Activated CD4-positive, alpha-beta T cell treated with anti-CD3 and anti-CD28 coated beads, Interleukin-2, amount 10 ng/mL, durations not matched to agents 7 days and 5 days (primary cell): ENCODE results near the gene SPRING1. TPM values are rescaled to one million over a fixed set of nuclear protein-coding genes. Genes with fewer than 3 reads are reported as not detected.

Experiments used
- CTCF ChIA-PET: fragments of 350-600 bp; sonication (Branson Sonifier 250); formaldehyde crosslinking; loops from one replicate; lab custom pipeline; 2021; ENCODE audit warnings: antibody characterized with exemption; lab: Charles Lee
- POLR2A ChIA-PET: fragments of 350-600 bp; sonication (Branson Sonifier 250); formaldehyde crosslinking; loops from one replicate; lab custom pipeline; 2021; ENCODE audit warnings: antibody characterized with exemption; lab: Charles Lee
- DNase-seq: peaks from one replicate; pipeline ENCODE4 v3.0.0-alpha.2; 2020
- H3K27ac Mint-ChIP-seq: one replicate; pipeline ENCODE4 v1.8.0; 2021; ENCODE audit warnings: mild to moderate bottlenecking, moderate library complexity, mixed read lengths
- H3K27me3 Mint-ChIP-seq: one replicate; pipeline ENCODE4 v1.8.0; 2021; ENCODE audit warnings: mixed read lengths
- H3K36me3 Mint-ChIP-seq: one replicate; pipeline ENCODE4 v1.8.0; 2021; ENCODE audit warnings: low read depth, mixed read lengths
- H3K4me1 Mint-ChIP-seq: one replicate; pipeline ENCODE4 v1.8.0; 2021; ENCODE audit warnings: mixed read lengths
- H3K4me3 Mint-ChIP-seq: one replicate; pipeline ENCODE4 v1.8.0; 2021; ENCODE audit warnings: mild to moderate bottlenecking, moderate library complexity, mixed read lengths
- H3K9me3 Mint-ChIP-seq: one replicate; pipeline ENCODE4 v1.8.0; 2021; ENCODE audit warnings: mixed read lengths
- total RNA-seq, 2 experiments: library from RNA; stranded (reverse); gene quantifications; one replicate each; pipeline ENCODE4 v1.2.3, GENCODE V29; 2021

Gene SPRING1
- total RNA-seq, 2 experiments from 2014 or later: 28.8 to 31.7 TPM

DNA sequence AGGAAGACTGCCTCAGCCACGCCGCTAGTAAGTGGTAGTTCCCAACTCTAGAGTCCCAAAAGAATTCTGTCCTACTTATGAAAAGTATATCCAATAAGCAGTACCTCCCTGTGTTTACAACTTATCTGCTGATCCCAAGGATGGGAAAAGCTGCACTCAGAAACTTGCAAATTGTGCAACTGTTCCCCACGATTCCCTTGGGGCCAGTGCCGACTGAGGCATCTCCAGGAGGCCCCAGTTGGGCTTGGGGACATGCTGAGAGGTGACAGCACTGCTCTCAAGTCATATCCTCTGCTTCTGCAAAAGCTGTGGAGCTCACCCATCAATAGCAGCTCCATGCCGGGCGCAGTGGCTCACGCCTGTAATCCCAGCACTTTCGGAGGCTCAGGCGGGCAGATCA lies 23.7 kb downstream of the SPRING1 start:
- POLR2A ChIA-PET: no interaction called here
- DNase-seq: no peak
- Mint-ChIP-seq H3K4me3 (no peak overlapping the region), H3K9me3 (no peaks in the 10 kb centered on the region), H3K36me3 (peaks cover 13% of the 10 kb centered on the region), H3K27ac (no peak overlapping the region), H3K4me1 (peaks cover 5% of the 10 kb centered on the region), H3K27me3 (peaks cover 7% of the 10 kb centered on the region)
- CTCF ChIA-PET: interaction anchor here (0.6 to 1.9 kb wide), 3 partner anchors 11 to 417 kb away, joined by 3 to 6 read pairs (median 4); no protein-coding TSS in a partner anchor

DNA sequence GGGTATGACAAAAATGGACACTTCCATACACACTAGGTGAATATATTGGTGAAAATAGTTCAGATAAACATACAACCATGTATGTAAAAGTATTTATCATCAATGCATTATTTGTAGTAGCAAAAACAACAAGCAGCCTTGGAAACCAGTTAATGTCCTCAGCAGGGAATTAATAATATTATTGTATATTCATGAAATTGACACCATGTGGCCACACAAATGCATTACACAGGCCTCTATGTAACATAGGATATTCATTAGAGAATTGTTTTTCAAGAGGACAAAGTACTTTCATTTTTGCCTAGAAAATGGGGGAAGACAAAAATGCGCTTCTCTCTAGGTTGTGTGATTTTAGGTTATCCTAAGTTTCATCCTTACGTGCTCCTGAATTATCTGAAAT lies 24.3 kb downstream of the SPRING1 start:
- CTCF ChIA-PET: interaction anchor here (0.6 to 1.0 kb wide), 2 partner anchors 10 to 348 kb away, joined by 3 to 4 read pairs; no protein-coding TSS in a partner anchor
- DNase-seq: no peak
- peaks cover 13% of the 10 kb centered on the region for H3K27me3 Mint-ChIP-seq
- no peak overlapping the region for H3K4me3 Mint-ChIP-seq
- peaks cover 13% of the 10 kb centered on the region for H3K36me3 Mint-ChIP-seq
- peaks cover 8% of the 10 kb centered on the region for H3K4me1 Mint-ChIP-seq
- POLR2A ChIA-PET: no interaction called here
- no peak overlapping the region for H3K27ac Mint-ChIP-seq
- H3K9me3 Mint-ChIP-seq: no peaks in the 10 kb centered on the region

- no peak for DNase-seq
- peaks cover 14% of the 10 kb centered on the region for H3K27me3 Mint-ChIP-seq
- H3K9me3 Mint-ChIP-seq: no peaks in the 10 kb centered on the region
- peaks cover 9% of the 10 kb centered on the region for H3K4me1 Mint-ChIP-seq
- ChIA-PET CTCF (interaction anchor here (1.0 kb wide), 1 partner anchor 9 kb away, joined by 4 read pairs; no protein-coding TSS in a partner anchor), POLR2A (no interaction called here)
- H3K36me3 Mint-ChIP-seq: peaks cover 11% of the 10 kb centered on the region
- H3K4me3 Mint-ChIP-seq: no peak overlapping the region
- no peak overlapping the region for H3K27ac Mint-ChIP-seq
Measured at GRCh38 chr12:116712458-116713303, 25.2 kb downstream of the SPRING1 start.

GRCh38 chr12:116710370-116711150 lies 27.3 kb downstream of the SPRING1 start:
- POLR2A ChIA-PET: no interaction called here
- CTCF ChIA-PET: interaction anchor here (0.6 to 2.3 kb wide), 2 partner anchors 8 to 595 kb away, joined by 3 to 8 read pairs; no protein-coding TSS in a partner anchor
- DNase-seq: no peak
- no peak overlapping the region for H3K27ac Mint-ChIP-seq
- no peak overlapping the region for H3K4me3 Mint-ChIP-seq
- H3K4me1 Mint-ChIP-seq: peaks cover 9% of the 10 kb centered on the region
- peaks cover 5% of the 10 kb centered on the region for H3K36me3 Mint-ChIP-seq
- H3K9me3 Mint-ChIP-seq: no peaks in the 10 kb centered on the region
- H3K27me3 Mint-ChIP-seq: peaks cover 14% of the 10 kb centered on the region

- H3K9me3 Mint-ChIP-seq: no peaks in the 10 kb centered on the region
- peaks cover 9% of the 10 kb centered on the region for H3K4me1 Mint-ChIP-seq
- no peak for DNase-seq
- H3K4me3 Mint-ChIP-seq: no peak overlapping the region
- peaks cover 5% of the 10 kb centered on the region for H3K36me3 Mint-ChIP-seq
- CTCF ChIA-PET: interaction anchor here (1.3 to 2.3 kb wide), 5 partner anchors 9 to 572 kb away, joined by 3 to 8 read pairs (median 5); no protein-coding TSS in a partner anchor
- peaks cover 14% of the 10 kb centered on the region for H3K27me3 Mint-ChIP-seq
- no peak overlapping the region for H3K27ac Mint-ChIP-seq
- POLR2A ChIA-PET: no interaction called here
Measured at GRCh38 chr12:116709768-116710167, 28.1 kb downstream of the SPRING1 start.

- H3K27ac Mint-ChIP-seq: no peak overlapping the region
- peaks cover 14% of the 10 kb centered on the region for H3K27me3 Mint-ChIP-seq
- ChIA-PET POLR2A (no interaction called here), CTCF (interaction anchor here (0.9 to 2.3 kb wide), 10 partner anchors 10 to 571 kb away, joined by 3 to 8 read pairs (median 4); partner anchors contain the start of genes RNFT2 and SPRING1)
- peaks cover 5% of the 10 kb centered on the region for H3K36me3 Mint-ChIP-seq
- peak; percentile 57 for DNase-seq
- H3K9me3 Mint-ChIP-seq: no peaks in the 10 kb centered on the region
- H3K4me1 Mint-ChIP-seq: peaks cover 9% of the 10 kb centered on the region
- peak overlapping the region; percentile 18 for H3K4me3 Mint-ChIP-seq
Measured at GRCh38 chr12:116708826-116709756, 28.8 kb downstream of the SPRING1 start.

DNA sequence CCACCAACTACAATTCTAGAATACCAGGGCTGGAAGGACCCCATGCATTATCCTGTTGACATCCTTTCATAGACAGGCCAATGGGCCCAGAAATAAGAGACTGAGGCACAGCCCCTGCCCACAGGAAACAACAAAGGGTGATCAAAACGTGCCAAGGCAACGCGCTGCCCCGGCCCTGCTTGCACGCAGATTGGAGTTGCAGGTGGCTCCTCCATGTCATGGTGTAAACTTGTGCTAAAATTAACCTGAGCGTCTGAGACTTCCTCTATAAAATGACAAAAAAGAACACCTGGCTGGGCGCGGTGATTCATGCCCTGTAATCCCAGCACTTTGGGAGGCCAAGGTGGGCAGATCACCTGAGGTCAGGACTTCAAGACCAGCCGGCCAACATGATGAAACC lies 30.1 kb downstream of the SPRING1 start:
- no peaks in the 10 kb centered on the region for H3K9me3 Mint-ChIP-seq
- H3K4me1 Mint-ChIP-seq: peaks cover 11% of the 10 kb centered on the region
- CTCF ChIA-PET: no interaction called here
- no peak overlapping the region for H3K27ac Mint-ChIP-seq
- no peak overlapping the region for H3K4me3 Mint-ChIP-seq
- POLR2A ChIA-PET: no interaction called here
- H3K27me3 Mint-ChIP-seq: peaks cover 15% of the 10 kb centered on the region
- H3K36me3 Mint-ChIP-seq: peaks cover 5% of the 10 kb centered on the region
- DNase-seq: no peak

GRCh38 chr12:116703214-116703795 lies 34.6 kb downstream of the SPRING1 start:
- H3K9me3 Mint-ChIP-seq: no peaks in the 10 kb centered on the region
- ChIA-PET POLR2A (no interaction called here), CTCF (interaction anchor here (0.7 to 1.7 kb wide), 5 partner anchors 10 to 24 kb away, joined by 3 to 6 read pairs (median 4); no protein-coding TSS in a partner anchor)
- no peak overlapping the region for H3K4me3 Mint-ChIP-seq
- no peak overlapping the region for H3K27ac Mint-ChIP-seq
- peaks cover 1% of the 10 kb centered on the region for H3K4me1 Mint-ChIP-seq
- H3K27me3 Mint-ChIP-seq: peaks cover 1% of the 10 kb centered on the region
- H3K36me3 Mint-ChIP-seq: no peaks in the 10 kb centered on the region
- DNase-seq: peak; percentile 76

DNA sequence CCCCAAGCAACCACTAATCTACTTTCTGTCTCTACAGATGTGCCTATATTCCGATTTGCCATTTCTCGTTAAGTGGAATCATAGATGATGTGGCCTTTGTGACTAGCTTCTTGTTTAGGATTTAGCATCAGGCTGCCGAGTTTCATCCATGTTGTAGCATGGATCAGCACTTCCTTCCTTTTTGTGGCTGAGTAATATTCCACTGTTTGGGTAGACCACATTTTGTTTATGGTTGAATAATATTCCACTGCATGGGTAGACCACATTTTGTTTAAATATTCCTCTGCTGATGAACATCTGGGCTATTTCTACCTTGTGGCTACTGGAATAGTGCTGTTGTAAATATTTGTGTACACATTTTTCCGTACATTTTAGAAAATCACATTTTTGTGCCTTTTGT lies 36.4 kb downstream of the SPRING1 start:
- CTCF ChIA-PET: no interaction called here

DNA sequence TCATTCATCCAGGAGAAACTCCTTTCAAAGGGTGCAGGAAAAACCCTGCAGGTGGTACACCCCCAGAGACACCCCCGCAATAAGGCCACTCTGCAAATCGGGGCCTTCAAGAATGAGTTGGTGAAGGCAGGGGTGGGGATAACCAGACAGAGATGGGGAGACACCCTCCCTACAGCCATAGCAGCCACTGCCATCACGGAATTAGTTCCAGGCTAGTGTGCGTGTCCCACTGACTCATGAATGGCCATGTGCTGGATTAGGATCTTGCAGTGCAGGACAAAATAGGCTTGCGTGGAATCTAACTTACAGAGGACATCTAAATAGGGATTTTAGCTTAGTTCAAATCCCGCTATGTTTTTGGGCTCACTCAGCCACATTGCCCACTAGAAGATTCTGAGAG lies 37.8 kb downstream of the SPRING1 start:
- peaks cover 6% of the 10 kb centered on the region for H3K27me3 Mint-ChIP-seq
- H3K27ac Mint-ChIP-seq: no peak overlapping the region
- H3K4me1 Mint-ChIP-seq: peaks cover 4% of the 10 kb centered on the region
- DNase-seq: no peak
- ChIA-PET CTCF (interaction anchor here (0.6 to 1.0 kb wide), 3 partner anchors 8 to 100 kb away, joined by 3 to 4 read pairs (median 4); no protein-coding TSS in a partner anchor), POLR2A (no interaction called here)
- no peaks in the 10 kb centered on the region for H3K9me3 Mint-ChIP-seq
- no peak overlapping the region for H3K4me3 Mint-ChIP-seq
- no peaks in the 10 kb centered on the region for H3K36me3 Mint-ChIP-seq

More for the DNA sequence above, 36.4 kb downstream of the SPRING1 start:
- no peak for DNase-seq
- peaks cover 1% of the 10 kb centered on the region for H3K4me1 Mint-ChIP-seq
- no peaks in the 10 kb centered on the region for H3K36me3 Mint-ChIP-seq
- no peak overlapping the region for H3K4me3 Mint-ChIP-seq
- POLR2A ChIA-PET: no interaction called here
- no peak overlapping the region for H3K27ac Mint-ChIP-seq
- H3K9me3 Mint-ChIP-seq: no peaks in the 10 kb centered on the region
- peaks cover 4% of the 10 kb centered on the region for H3K27me3 Mint-ChIP-seq

DNA sequence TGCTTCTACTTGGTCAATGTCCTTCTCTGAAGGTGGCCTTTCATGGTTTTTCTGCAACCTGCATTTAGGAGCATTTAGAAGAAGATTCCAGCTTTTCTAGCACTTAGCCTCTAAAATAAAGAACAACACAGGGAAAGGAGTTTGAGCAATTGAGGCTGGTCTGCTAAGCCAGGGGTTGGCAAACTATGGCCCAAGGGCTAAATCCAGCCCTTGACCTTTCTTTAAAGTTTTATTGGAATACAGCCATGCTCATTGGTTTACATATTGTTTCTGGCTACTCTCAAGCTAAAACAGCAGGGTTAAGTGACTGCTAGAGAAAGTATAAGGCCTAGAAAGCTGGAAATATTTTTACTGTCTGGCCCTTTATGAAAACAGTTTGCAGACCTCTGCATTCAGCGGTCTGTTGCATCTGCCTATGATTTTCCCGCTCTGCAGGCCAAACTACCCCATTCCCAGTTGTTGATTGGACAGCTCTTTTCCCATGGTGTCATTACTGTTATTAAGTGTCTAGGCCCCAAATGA lies 39.3 kb downstream of the SPRING1 start:
- H3K36me3 Mint-ChIP-seq: no peaks in the 10 kb centered on the region
- H3K4me3 Mint-ChIP-seq: no peak overlapping the region
- peaks cover 6% of the 10 kb centered on the region for H3K4me1 Mint-ChIP-seq
- no peak for DNase-seq
- POLR2A ChIA-PET: interaction anchor here (0.6 kb wide), 1 partner anchor 148 kb away, joined by 6 read pairs; no protein-coding TSS in a partner anchor
- CTCF ChIA-PET: interaction anchor here (2.5 kb wide), 1 partner anchor 10 kb away, joined by 7 read pairs; no protein-coding TSS in a partner anchor
- no peak overlapping the region for H3K27ac Mint-ChIP-seq
- peaks cover 20% of the 10 kb centered on the region for H3K27me3 Mint-ChIP-seq
- no peaks in the 10 kb centered on the region for H3K9me3 Mint-ChIP-seq
